Measurements from ENCODE around the gene WAS.

- TF ChIP-seq CTCF (IDR thresholded peaks at IDR 0.05; ENCODE audit: poor library complexity, severe bottlenecking): no peak
- no peak for TF ChIP-seq TAF1 (IDR thresholded peaks at IDR 0.05; ENCODE audit: low read depth)
- no peak for TF ChIP-seq EP300 (conservative IDR thresholded peaks at IDR 0.05; ENCODE audit: poor library complexity, severe bottlenecking)
- TF ChIP-seq SMC3 (conservative IDR thresholded peaks at IDR 0.05; ENCODE audit: poor library complexity): no peak
- no peak for TF ChIP-seq MXI1 (conservative IDR thresholded peaks at IDR 0.05; ENCODE audit: poor library complexity, severe bottlenecking)
- TF ChIP-seq POLR2AphosphoS5 (IDR thresholded peaks at IDR 0.05): no peak
- TF ChIP-seq EZH2 (IDR thresholded peaks at IDR 0.05; ENCODE audit: borderline replicate concordance, insufficient read depth, low read length, poor library complexity, severe bottlenecking): no peak
Observed at GRCh38 chrX:48698306-48698705, 14.7 kb downstream of the WAS start.

All from neural cell (in vitro differentiated cells).